ENCODE measurements around the gene BOD1L1. TPM values are rescaled to one million over a fixed set of nuclear protein-coding genes. Genes with fewer than 3 reads are reported as not detected.

BOD1L1 gene
- total and polyA plus RNA-seq, 2 of the 8 experiments (the other 6 are each of a cell fraction or from before 2014, with no cell fraction given), result 6.8 to 39.3 TPM

DNA sequence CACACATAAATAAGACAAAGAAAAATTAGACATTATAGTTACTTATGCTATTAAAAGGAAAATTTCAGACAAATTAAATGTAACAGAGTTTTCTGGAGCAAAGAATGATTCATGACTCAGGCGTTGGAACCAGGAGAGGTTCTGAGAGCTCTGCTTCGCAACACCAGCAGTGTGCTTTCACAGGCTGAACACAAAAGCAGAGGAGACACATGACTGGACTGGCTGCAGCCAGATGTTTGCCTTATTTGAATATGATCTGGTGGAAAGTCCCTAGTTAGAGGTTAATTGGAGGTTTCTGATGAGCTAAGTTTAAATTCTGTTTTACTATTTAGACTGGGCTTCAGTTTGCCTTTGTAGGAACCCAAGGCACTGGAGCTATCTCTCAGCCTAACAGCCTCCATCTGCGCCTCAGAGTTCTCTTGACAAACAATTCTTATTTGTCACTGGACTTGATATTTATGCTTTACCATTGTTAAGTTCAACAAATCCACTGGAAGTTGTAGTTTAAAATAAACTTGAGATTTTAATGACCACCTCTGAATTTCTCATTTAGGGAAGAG is 16.2 kb downstream of the BOD1L1 start:
- Histone ChIP-seq H3K36me3 (ENCODE audit: control insufficient read depth in 2 of 4, insufficient read depth in 4 of 4, low read length in 3 of 4) (peaks cover 8 to 69% (median 31%) of the 10 kb centered on the region in 4 experiments; a peak in 7 of 8 replicates), H4K20me1 (replicated peaks in 1 of 2; ENCODE audit: control insufficient read depth in 1 of 2, insufficient read depth in 2 of 2, low read length in 2 of 2) (no peaks in the 10 kb centered on the region), H3K14ac (ENCODE audit: insufficient read length) (no peak overlapping the region), H4K5ac (ENCODE audit: insufficient read length, low read depth, low read length) (no peak overlapping the region), H3K4me3 (ENCODE audit: extremely low read depth in 1 of 4, insufficient read depth in 2 of 4, low read depth in 3 of 4, low read length in 4 of 4) (no peak overlapping the region), H3K9me3 (ENCODE audit: insufficient read depth in 2 of 2, low read depth in 1 of 2, low read length in 1 of 2) (no peaks in the 10 kb centered on the region), H2BK120ac (replicated peaks; ENCODE audit: low read depth, low read length) (no peak overlapping the region), H3K27me3 (replicated peaks in 1 of 4; ENCODE audit: control insufficient read depth in 3 of 4, extremely low read depth in 1 of 4, insufficient read depth in 3 of 4, low read length in 3 of 4) (no peaks in the 10 kb centered on the region), H3K23me2 (ENCODE audit: low read depth, low read length) (no peaks in the 10 kb centered on the region), H4K8ac (ENCODE audit: extremely low read depth, insufficient read depth, low read length) (no peak overlapping the region), H3K4me1 (replicated peaks in 1 of 4; ENCODE audit: control insufficient read depth in 3 of 4, insufficient read depth in 4 of 4, low read length in 3 of 4) (no peaks in the 10 kb centered on the region), H3K18ac (ENCODE audit: extremely low read depth, low read length) (no peak overlapping the region), H3K56ac (replicated peaks; ENCODE audit: insufficient read length, low read depth, low read length) (no peak overlapping the region), H4K91ac (replicated peaks; ENCODE audit: insufficient read length, low read length) (no peak overlapping the region), H2AK5ac (ENCODE audit: low read depth, low read length) (no peak overlapping the region), H3K27ac (ENCODE audit: low read depth, low read length) (no peak overlapping the region), H3K9ac (replicated peaks in 1 of 4; ENCODE audit: extremely low read depth in 1 of 4, low read depth in 3 of 4, low read length in 3 of 4) (no peak overlapping the region), H2BK5ac (ENCODE audit: low read depth, low read length) (no peak overlapping the region), H3K4ac (replicated peaks; ENCODE audit: insufficient read length, low read depth, low read length) (no peak overlapping the region), H3K79me2 (ENCODE audit: control insufficient read depth in 1 of 2, insufficient read depth in 2 of 2, low read length in 2 of 2) (no peaks in the 10 kb centered on the region), H3K4me2 (ENCODE audit: insufficient read depth in 1 of 2, low read depth in 2 of 2, low read length in 2 of 2) (no peak overlapping the region), H3K79me1 (ENCODE audit: low read depth, low read length) (no peaks in the 10 kb centered on the region), H2BK20ac (ENCODE audit: low read length) (no peak overlapping the region), H3K23ac (ENCODE audit: insufficient read length) (no peak overlapping the region), H2BK15ac (ENCODE audit: low read length) (no peak overlapping the region), H2BK12ac (ENCODE audit: low read depth, low read length) (no peak overlapping the region), H2AFZ (ENCODE audit: low read length) (no peak overlapping the region)
- ChIA-PET POLR2A (ENCODE audit: partially characterized antibody) (no interaction called here), CTCF (ENCODE audit: partially characterized antibody) (interaction anchor here (0.9 to 3.1 kb wide), 3 partner anchors 11 to 363 kb away, joined by 3 to 21 read pairs (median 5); no protein-coding TSS in a partner anchor)
- TF ChIP-seq GTF2F1 (IDR thresholded peaks at IDR 0.05; ENCODE audit: borderline replicate concordance, low read depth, low read length) (no peak), SAP30 (IDR thresholded peaks at IDR 0.05; ENCODE audit: insufficient read depth, insufficient replicate concordance, low read length) (no peak)
- DNase-seq (ENCODE audit: low read depth in 1 of 2, low spot score in 2 of 2) (no peak), FAIRE-seq (no peak)
- 98% methylated on average over 3 of the region's 3 CpGs; no CpG with 5 or more reads in 1 of the 2 experiments for WGBS, 2 experiments (ENCODE audit: extremely low coverage in 1 of 2, insufficient coverage in 1 of 2, insufficient read length in 1 of 2, insufficient replicate concordance in 2 of 2, low coverage in 1 of 2, low lambda C conversion rate in 2 of 2, missing lambda C conversion rate in 1 of 2)

All from H1 (cell line).